SU-DHL-6 (cell line): ENCODE measurements around the gene ALDH16A1.
A peak's percentile ranks its signal among the peaks of the same experiment; 100 is the strongest.

ENCODE experiments used
- H2AFZ ChIP-seq: fragments of 200-600 bp; sonication (generic); 2 replicates; pipeline ENCODE4 v1.6.1; 2014; ENCODE audit warnings: low read depth, mild to moderate bottlenecking, moderate library complexity, mixed read lengths, antibody characterized with exemption, low read length; ENCODE audit not compliant: severe bottlenecking
- H3F3A ChIP-seq: fragments of 200-600 bp; shearing (Covaris generic); 2 replicates; pipeline ENCODE4 v1.6.0; 2016; ENCODE audit warnings: antibody characterized with exemption, mild to moderate bottlenecking; ENCODE audit not compliant: insufficient read depth
- H3K27ac ChIP-seq: fragments of 200-600 bp; sonication (generic); 2 replicates; pipeline ENCODE4 v1.5.1; 2016; ENCODE audit warnings: low read depth, mild to moderate bottlenecking, low read length, moderate library complexity, mixed read lengths
- H3K27me3 ChIP-seq: fragments of 200-600 bp; sonication (generic), shearing (Covaris generic); 2 replicates; pipeline ENCODE4 v1.6.0; 2014; ENCODE audit warnings: mild to moderate bottlenecking, low read length
- H3K36me3 ChIP-seq: fragments of 200-600 bp; sonication (generic); 2 replicates; pipeline ENCODE4 v1.6.1; 2014; ENCODE audit warnings: mild to moderate bottlenecking, low read length, mixed read lengths
- H3K4me2 ChIP-seq: fragments of 300-600, 200-600 bp; shearing (Covaris generic), sonication (generic); 2 replicates; pipeline ENCODE4 v1.6.0; 2014; ENCODE audit warnings: low read length, low read depth, mild to moderate bottlenecking; ENCODE audit not compliant: poor library complexity, severe bottlenecking
- H3K4me3 ChIP-seq: fragments of 200-600 bp; sonication (generic); 2 replicates; pipeline ENCODE4 v1.5.1; 2014; ENCODE audit warnings: antibody characterized with exemption, low read length, mild to moderate bottlenecking, mixed read lengths; ENCODE audit not compliant: insufficient read depth, poor library complexity, severe bottlenecking
- H3K79me2 ChIP-seq: fragments of 200-600 bp; sonication (generic); 2 replicates; pipeline ENCODE4 v1.6.1; 2014; ENCODE audit warnings: mild to moderate bottlenecking, low read length, moderate library complexity; ENCODE audit not compliant: insufficient read depth
- H3K9ac ChIP-seq: fragments of 200-600 bp; sonication (generic); 2 replicates; pipeline ENCODE4 v1.7.0; 2014; ENCODE audit warnings: mild to moderate bottlenecking, low read length
- H3K9me2 ChIP-seq: fragments of 200-600 bp; sonication (generic); replicated peaks from 2 replicates; pipeline ENCODE4 v1.6.1; 2014; ENCODE audit warnings: low read length; ENCODE audit not compliant: insufficient read depth
- H3K9me3 ChIP-seq: fragments of 200-600 bp; sonication (generic); 2 replicates; pipeline ENCODE4 v1.6.1; 2014; ENCODE audit warnings: low read length, mixed read lengths; ENCODE audit not compliant: insufficient read depth
- H4K20me1 ChIP-seq: fragments of 200-600 bp; sonication (generic); 2 replicates; pipeline ENCODE4 v1.6.1; 2014; ENCODE audit warnings: low read depth, mild to moderate bottlenecking, antibody characterized with exemption, low read length, moderate library complexity, mixed read lengths
- EZH2phosphoT487 ChIP-seq: fragments of 200-600 bp; sonication (generic), shearing (Covaris generic); conservative IDR thresholded peaks from 2 replicates; pipeline ENCODE4 v1.6.1; 2018; ENCODE audit warnings: mild to moderate bottlenecking, antibody characterized with exemption, low read length, moderate library complexity, mixed read lengths
- TF ChIP-seq, protein P1 (sequence below): fragments of 200-600 bp; sonication (generic); IDR thresholded peaks from one replicate; pipeline ENCODE4 v1.5.1; 2017; ENCODE audit warnings: antibody characterized with exemption, mild to moderate bottlenecking, low read length, moderate library complexity; ENCODE audit not compliant: insufficient read depth, poor library complexity, severe bottlenecking

Gene ALDH16A1

GRCh38 chr19:49441960-49442350 lies 11.1 kb upstream of the ALDH16A1 start:
- Histone ChIP-seq H3F3A (0 out of 2 replicates have a peak, but pooled peaks cover 5% of the 10 kb centered on the region), H2AFZ (no peak overlapping the region), H3K27ac (no peak overlapping the region), H3K4me2 (no peak overlapping the region), H4K20me1 (no peaks in the 10 kb centered on the region), H3K79me2 (no peaks in the 10 kb centered on the region), H3K4me3 (no peak overlapping the region), H3K27me3 (no peaks in the 10 kb centered on the region), H3K9me3 (no peaks in the 10 kb centered on the region), H3K9me2 (no peaks in the 10 kb centered on the region), H3K9ac (no peak overlapping the region), H3K36me3 (no peaks in the 10 kb centered on the region)
- no peak for TF ChIP-seq EZH2phosphoT487
- TF ChIP-seq, protein P1, sequence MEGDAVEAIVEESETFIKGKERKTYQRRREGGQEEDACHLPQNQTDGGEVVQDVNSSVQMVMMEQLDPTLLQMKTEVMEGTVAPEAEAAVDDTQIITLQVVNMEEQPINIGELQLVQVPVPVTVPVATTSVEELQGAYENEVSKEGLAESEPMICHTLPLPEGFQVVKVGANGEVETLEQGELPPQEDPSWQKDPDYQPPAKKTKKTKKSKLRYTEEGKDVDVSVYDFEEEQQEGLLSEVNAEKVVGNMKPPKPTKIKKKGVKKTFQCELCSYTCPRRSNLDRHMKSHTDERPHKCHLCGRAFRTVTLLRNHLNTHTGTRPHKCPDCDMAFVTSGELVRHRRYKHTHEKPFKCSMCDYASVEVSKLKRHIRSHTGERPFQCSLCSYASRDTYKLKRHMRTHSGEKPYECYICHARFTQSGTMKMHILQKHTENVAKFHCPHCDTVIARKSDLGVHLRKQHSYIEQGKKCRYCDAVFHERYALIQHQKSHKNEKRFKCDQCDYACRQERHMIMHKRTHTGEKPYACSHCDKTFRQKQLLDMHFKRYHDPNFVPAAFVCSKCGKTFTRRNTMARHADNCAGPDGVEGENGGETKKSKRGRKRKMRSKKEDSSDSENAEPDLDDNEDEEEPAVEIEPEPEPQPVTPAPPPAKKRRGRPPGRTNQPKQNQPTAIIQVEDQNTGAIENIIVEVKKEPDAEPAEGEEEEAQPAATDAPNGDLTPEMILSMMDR, result no peak

GRCh38 chr19:49442354-49442753 lies 10.7 kb upstream of the ALDH16A1 start:
- no peak overlapping the region for H3K27ac ChIP-seq
- no peaks in the 10 kb centered on the region for H3K79me2 ChIP-seq
- H3K9me3 ChIP-seq, result no peaks in the 10 kb centered on the region
- no peaks in the 10 kb centered on the region for H3K36me3 ChIP-seq
- H3K4me2 ChIP-seq, result peak overlapping the region; percentile 81
- 0 out of 2 replicates have a peak, but pooled peaks cover 5% of the 10 kb centered on the region for H3F3A ChIP-seq
- no peak overlapping the region for H3K9ac ChIP-seq
- H3K27me3 ChIP-seq, result no peaks in the 10 kb centered on the region
- H2AFZ ChIP-seq, result no peak overlapping the region
- no peak for TF ChIP-seq EZH2phosphoT487
- TF ChIP-seq, protein P1, result no peak
- H3K4me3 ChIP-seq, result no peak overlapping the region
- no peaks in the 10 kb centered on the region for H4K20me1 ChIP-seq
- H3K9me2 ChIP-seq, result no peaks in the 10 kb centered on the region

GRCh38 chr19:49442771-49443365 lies 10.2 kb upstream of the ALDH16A1 start:
- peak overlapping the region; percentile 77 for H3K9ac ChIP-seq
- peak overlapping the region; percentile 99 for H2AFZ ChIP-seq
- H3K27me3 ChIP-seq, result no peaks in the 10 kb centered on the region
- H3K27ac ChIP-seq, result peak overlapping the region; percentile 52
- no peaks in the 10 kb centered on the region for H3K9me3 ChIP-seq
- H3K79me2 ChIP-seq, result no peaks in the 10 kb centered on the region
- peak overlapping the region; percentile 81 for H3K4me2 ChIP-seq
- no peaks in the 10 kb centered on the region for H3K9me2 ChIP-seq
- H3F3A ChIP-seq, result 0 out of 2 replicates have a peak, but pooled peaks cover 5% of the 10 kb centered on the region
- peak overlapping the region; percentile 74 for H3K4me3 ChIP-seq
- no peaks in the 10 kb centered on the region for H4K20me1 ChIP-seq
- no peak for TF ChIP-seq EZH2phosphoT487
- TF ChIP-seq, protein P1, result no peak
- no peaks in the 10 kb centered on the region for H3K36me3 ChIP-seq
